ENCODE data around the gene CAMSAP2. TPM values are rescaled to one million over a fixed set of nuclear protein-coding genes. Genes with fewer than 3 reads are reported as not detected.

Gene CAMSAP2
- total and polyA plus RNA-seq, 2 donors (not counting 3 experiments of a cell fraction or from before 2014, with no cell fraction given), result 6.7 to 45.5 TPM

GRCh38 chr1:200738949-200739651 lies 407 bp downstream of the CAMSAP2 start:
- H3K9me3 ChIP-seq (replicated peaks; ENCODE audit: control insufficient read depth, insufficient read depth, low read length), result no peaks in the 10 kb centered on the region
- peaks cover 9% of the 10 kb centered on the region for H4K20me1 ChIP-seq (replicated peaks; ENCODE audit: control insufficient read depth, extremely low read depth, insufficient read depth, low read length)
- ChIA-PET CTCF (interaction anchor here (1.4 to 3.0 kb wide), 3 partner anchors 39 to 116 kb away, joined by 5 to 39 read pairs (median 11); partner anchors contain the start of gene DDX59), POLR2A (interaction anchor here (1.0 to 2.5 kb wide), 3 partner anchors 7 to 69 kb away, joined by 3 to 13 read pairs (median 5); partner anchors contain the start of gene DDX59)
- H3K4me3 ChIP-seq (replicated peaks in 1 of 3; ENCODE audit: insufficient read depth in 1 of 3, low read depth in 1 of 3, low read length in 3 of 3), result peak overlapping the region; percentile 70 to 95 (median 88)
- peak overlapping the region; percentile 92 for H3K27ac ChIP-seq (ENCODE audit: insufficient read depth, low read depth, low read length)
- no peaks in the 10 kb centered on the region for H3K36me3 ChIP-seq (ENCODE audit: control insufficient read depth in 2 of 2, extremely low read depth in 1 of 2, insufficient read depth in 2 of 2, low read length in 2 of 2)
- peaks cover 29% of the 10 kb centered on the region for H3K4me1 ChIP-seq (ENCODE audit: control insufficient read depth, extremely low read depth, insufficient read depth, low read length)
- H3K4me2 ChIP-seq (ENCODE audit: insufficient read depth, low read length), result peak overlapping the region; percentile 62
- DNase-seq (ENCODE audit: low read depth, low spot score) (peak; percentile 90), FAIRE-seq (peak; percentile 38)
- intact Hi-C loops (cut with micrococcal nuclease) (loop anchor here (1.0 kb wide), 2 partner anchors 70 to 119 kb away; partner anchors contain the start of genes DDX59 and KIF14), dilution Hi-C loops (cut with MboI; ENCODE audit: extremely low pct_ligation_motif_present, low sequenced_read_pairs) (no loop called here)
- BruUV-seq (replicated peaks), result no TSS peak
- peak overlapping the region; percentile 88 for H2AFZ ChIP-seq (ENCODE audit: low read depth, low read length)
- peak overlapping the region; percentile 92 for H3K9ac ChIP-seq (replicated peaks; ENCODE audit: extremely low read depth, insufficient read depth, low read length)
- H3K79me2 ChIP-seq (ENCODE audit: control insufficient read depth, insufficient read depth, low read length), result peaks cover 44% of the 10 kb centered on the region
- TF ChIP-seq POLR2A (IDR thresholded peaks at IDR 0.05; ENCODE audit: low read depth, low read length) (peak; percentile 81), CTCF (IDR thresholded peaks at IDR 0.05; ENCODE audit: extremely low read depth in 1 of 2, insufficient read depth in 1 of 2, low read depth in 1 of 2, low read length in 2 of 2) (no peak), MYC (IDR thresholded peaks at IDR 0.05; ENCODE audit: low read depth, low read length) (peak; percentile 27), FOS (IDR thresholded peaks at IDR 0.05; ENCODE audit: borderline replicate concordance, insufficient read depth, low read length) (peak; percentile 17), GATA2 (IDR thresholded peaks at IDR 0.05; ENCODE audit: insufficient read depth, insufficient read length, low read depth, low read length) (no peak), POLR2AphosphoS5 (IDR thresholded peaks at IDR 0.05; ENCODE audit: insufficient read depth, low read depth, low read length) (peak; percentile 85), JUN (IDR thresholded peaks at IDR 0.05; ENCODE audit: borderline replicate concordance, insufficient read depth, insufficient read length, low read depth) (no peak)
- no peaks in the 10 kb centered on the region for H3K27me3 ChIP-seq (ENCODE audit: control insufficient read depth in 2 of 2, insufficient read depth in 2 of 2, low read length in 2 of 2)
- H3K9me1 ChIP-seq (replicated peaks; ENCODE audit: control insufficient read depth, extremely low read depth, insufficient read depth, low read length), result no peaks in the 10 kb centered on the region

Data from endothelial cell of umbilical vein (primary cell).